GM19351 (cell line): ENCODE data around the gene EEF2KMT.
A peak's percentile ranks its signal among the peaks of the same experiment; 100 is the strongest.
"Not testable (repeated sequence)": the region's sequence is repeated elsewhere in the genome, so short reads cannot be mapped to it uniquely, and the experiment has no call there.

ENCODE experiments used
- ATAC-seq: cut with Tn5 transposase; IDR thresholded peaks from one replicate; pipeline ENCODE4 v1.9.1; 2021; ENCODE audit warnings: mild to moderate bottlenecking, moderate library complexity; ENCODE audit not compliant: unreplicated experiment

The EEF2KMT gene

GRCh38 chr16:5071341-5071680, 26.3 kb downstream of the EEF2KMT start:
- ATAC-seq = no peak

- ATAC-seq = no peak
Observed at GRCh38 chr16:5070431-5071186, 27.0 kb downstream of the EEF2KMT start.

- no peak for ATAC-seq
Observed at GRCh38 chr16:5069854-5070253, 27.7 kb downstream of the EEF2KMT start.

GRCh38 chr16:5069048-5069447, 28.5 kb downstream of the EEF2KMT start:
- no peak for ATAC-seq

GRCh38 chr16:5066511-5066910, 31.1 kb downstream of the EEF2KMT start:
- ATAC-seq = no peak

- no peak for ATAC-seq
Observed at GRCh38 chr16:5065813-5066212, 31.8 kb downstream of the EEF2KMT start, which contains the start of gene C16orf89. Gene C16orf89, minus strand, starts transcription at chr16:5065956. Its CDS starts 48 bp downstream, at chr16:5065908.

- no peak for ATAC-seq
Observed at GRCh38 chr16:5065326-5065725, 32.3 kb downstream of the EEF2KMT start.

- no peak for ATAC-seq
Observed at GRCh38 chr16:5064915-5065314, 32.7 kb downstream of the EEF2KMT start.

GRCh38 chr16:5062790-5063765, 34.5 kb downstream of the EEF2KMT start:
- ATAC-seq = no peak

GRCh38 chr16:5062051-5062450, 35.5 kb downstream of the EEF2KMT start:
- peak; percentile 91 for ATAC-seq

GRCh38 chr16:5060073-5060641, 37.4 kb downstream of the EEF2KMT start:
- no peak for ATAC-seq

- ATAC-seq = no peak
Observed at GRCh38 chr16:5059386-5060072, 38.1 kb downstream of the EEF2KMT start.

GRCh38 chr16:5058476-5058875, 39.1 kb downstream of the EEF2KMT start:
- no peak for ATAC-seq

- ATAC-seq = no peak
Observed at GRCh38 chr16:5056352-5056751, 41.2 kb downstream of the EEF2KMT start.

GRCh38 chr16:5054876-5055865, 42.4 kb downstream of the EEF2KMT start:
- no peak for ATAC-seq

- no peak for ATAC-seq
Observed at GRCh38 chr16:5046914-5047313, 50.7 kb downstream of the EEF2KMT start.

- no peak for ATAC-seq
Observed at GRCh38 chr16:5045499-5046115, 52.0 kb downstream of the EEF2KMT start.

GRCh38 chr16:5044581-5044980, 53.0 kb downstream of the EEF2KMT start:
- ATAC-seq = not testable (repeated sequence)

- no peak for ATAC-seq
Observed at GRCh38 chr16:5044011-5044540, 53.5 kb downstream of the EEF2KMT start.
